ENCODE measurements around the gene ZCCHC8.
A peak's percentile ranks its signal among the peaks of the same experiment; 100 is the strongest.

- TF ChIP-seq GABPA (IDR thresholded peaks at IDR 0.05; ENCODE audit: low read depth) (peak; percentile 85), CTCF (IDR thresholded peaks at IDR 0.05; ENCODE audit: insufficient read depth, low read length) (no peak), POLR2AphosphoS5 (IDR thresholded peaks at IDR 0.05; ENCODE audit: low read depth) (peak; percentile 94)
Measured at GRCh38 chr12:122526683-122527477, 26.1 kb upstream of the ZCCHC8 start, which contains the start of the genes KNTC1 and RSRC2.
